Measurements from ENCODE around the gene PRKD2. TPM values are rescaled to one million over a fixed set of nuclear protein-coding genes. Genes with fewer than 3 reads are reported as not detected.

The PRKD2 gene
- total RNA-seq, 2 donors from 2014 or later, result 14.9 to 18.0 TPM

GRCh38 chr19:46689358-46689757 lies 27.6 kb downstream of the PRKD2 start:
- intact Hi-C loops (cut with DNase I), result no loop called here
- ATAC-seq, result no peak
- no peak for DNase-seq

GRCh38 chr19:46687438-46688145 lies 29.3 kb downstream of the PRKD2 start:
- ATAC-seq (no peak), DNase-seq (no peak)
- intact Hi-C loops (cut with DNase I), result no loop called here

GRCh38 chr19:46685189-46685588 lies 31.7 kb downstream of the PRKD2 start:
- intact Hi-C loops (cut with DNase I), result no loop called here
- ATAC-seq, result no peak
- DNase-seq, result no peak

GRCh38 chr19:46678110-46678732 lies 38.7 kb downstream of the PRKD2 start:
- peak; percentile 27 to 60 for ATAC-seq
- peak; percentile 40 for DNase-seq
- intact Hi-C loops (cut with DNase I), result no loop called here

GRCh38 chr19:46674416-46675178 lies 42.3 kb downstream of the PRKD2 start:
- peak; percentile 47 to 53 for ATAC-seq
- intact Hi-C loops (cut with DNase I), result no loop called here
- no peak for DNase-seq

GRCh38 chr19:46670813-46671212 lies 46.1 kb downstream of the PRKD2 start:
- DNase-seq (no peak), ATAC-seq (no peak)
- intact Hi-C loops (cut with DNase I), result no loop called here

GRCh38 chr19:46668662-46669061 lies 48.3 kb downstream of the PRKD2 start:
- intact Hi-C loops (cut with DNase I), result loop anchor here in 1 of 2 donors (10.0 kb wide), 1 partner anchor 54 kb away; no protein-coding TSS in a partner anchor
- DNase-seq (no peak), ATAC-seq (no peak)

GRCh38 chr19:46665072-46665471 lies 51.8 kb downstream of the PRKD2 start:
- no peak for DNase-seq
- intact Hi-C loops (cut with DNase I), result loop anchor here in 1 of 2 donors (10.0 kb wide), 1 partner anchor 50 kb away; no protein-coding TSS in a partner anchor
- ATAC-seq, result no peak

- ATAC-seq (peak; percentile 71 to 83), DNase-seq (peak; percentile 83)
- intact Hi-C loops (cut with DNase I), result loop anchor here (1.0 to 10.0 kb wide), 2 partner anchors 47 to 48 kb away; no protein-coding TSS in a partner anchor
Observed at GRCh38 chr19:46661735-46662592, 55.0 kb downstream of the PRKD2 start.

GRCh38 chr19:46661020-46661731 lies 55.7 kb downstream of the PRKD2 start, which contains the start of gene DACT3:
Gene DACT3 (minus strand): TSS chr19:46661182. CDS start chr19:46661064, 118 bp downstream.
- intact Hi-C loops (cut with DNase I), result loop anchor here in 1 of 2 donors (10.0 kb wide), 1 partner anchor 46 kb away; no protein-coding TSS in a partner anchor
- DNase-seq (peak; percentile 100), ATAC-seq (peak; percentile 94 to 97)

GRCh38 chr19:46660551-46661019 lies 56.3 kb downstream of the PRKD2 start:
- intact Hi-C loops (cut with DNase I), result loop anchor here in 1 of 2 donors (10.0 kb wide), 1 partner anchor 46 kb away; no protein-coding TSS in a partner anchor
- DNase-seq, result peak; percentile 44
- ATAC-seq, result peak in 1 of 2 donors; percentile 2

GRCh38 chr19:46660008-46660517 lies 56.9 kb downstream of the PRKD2 start:
- DNase-seq, result no peak
- intact Hi-C loops (cut with DNase I), result loop anchor here in 1 of 2 donors (10.0 kb wide), 1 partner anchor 45 kb away; no protein-coding TSS in a partner anchor
- no peak for ATAC-seq

GRCh38 chr19:46659151-46660007 lies 57.5 kb downstream of the PRKD2 start:
- no peak for DNase-seq
- ATAC-seq, result no peak
- intact Hi-C loops (cut with DNase I), result loop anchor here in 1 of 2 donors (10.0 kb wide), 1 partner anchor 45 kb away; no protein-coding TSS in a partner anchor

- ATAC-seq (no peak), DNase-seq (no peak)
- intact Hi-C loops (cut with DNase I), result no loop called here
Observed at GRCh38 chr19:46656541-46656940, 60.4 kb downstream of the PRKD2 start.

GRCh38 chr19:46654621-46655152 lies 62.2 kb downstream of the PRKD2 start:
- intact Hi-C loops (cut with DNase I), result no loop called here
- DNase-seq, result no peak
- peak; percentile 72 to 81 for ATAC-seq

- no peak for ATAC-seq
- no peak for DNase-seq
- intact Hi-C loops (cut with DNase I), result no loop called here
Observed at GRCh38 chr19:46650445-46650844, 66.5 kb downstream of the PRKD2 start.

Measured in left cardiac atrium (tissue), 4 donors.